Measurements from ENCODE around the gene PDCD1.

DNA sequence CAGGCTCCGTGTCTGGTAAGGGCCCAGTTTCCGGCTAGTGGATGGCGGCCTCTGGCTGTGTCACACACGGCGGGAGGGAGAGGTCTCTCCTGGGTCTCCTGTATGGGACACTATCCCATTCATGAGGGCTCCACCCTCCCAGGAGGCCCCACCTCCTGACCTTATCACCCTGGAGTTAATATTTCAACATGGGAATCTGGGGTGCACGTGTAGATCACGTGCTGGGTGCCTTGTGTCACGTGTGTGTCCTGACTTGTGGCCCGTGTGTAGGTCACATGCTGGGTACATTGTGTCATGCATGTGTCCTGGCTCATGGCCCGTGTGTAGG lies 39.8 kb downstream of the PDCD1 start:
- TF ChIP-seq, protein P1, sequence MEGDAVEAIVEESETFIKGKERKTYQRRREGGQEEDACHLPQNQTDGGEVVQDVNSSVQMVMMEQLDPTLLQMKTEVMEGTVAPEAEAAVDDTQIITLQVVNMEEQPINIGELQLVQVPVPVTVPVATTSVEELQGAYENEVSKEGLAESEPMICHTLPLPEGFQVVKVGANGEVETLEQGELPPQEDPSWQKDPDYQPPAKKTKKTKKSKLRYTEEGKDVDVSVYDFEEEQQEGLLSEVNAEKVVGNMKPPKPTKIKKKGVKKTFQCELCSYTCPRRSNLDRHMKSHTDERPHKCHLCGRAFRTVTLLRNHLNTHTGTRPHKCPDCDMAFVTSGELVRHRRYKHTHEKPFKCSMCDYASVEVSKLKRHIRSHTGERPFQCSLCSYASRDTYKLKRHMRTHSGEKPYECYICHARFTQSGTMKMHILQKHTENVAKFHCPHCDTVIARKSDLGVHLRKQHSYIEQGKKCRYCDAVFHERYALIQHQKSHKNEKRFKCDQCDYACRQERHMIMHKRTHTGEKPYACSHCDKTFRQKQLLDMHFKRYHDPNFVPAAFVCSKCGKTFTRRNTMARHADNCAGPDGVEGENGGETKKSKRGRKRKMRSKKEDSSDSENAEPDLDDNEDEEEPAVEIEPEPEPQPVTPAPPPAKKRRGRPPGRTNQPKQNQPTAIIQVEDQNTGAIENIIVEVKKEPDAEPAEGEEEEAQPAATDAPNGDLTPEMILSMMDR (IDR thresholded peaks at IDR 0.05) = no peak
- TF ChIP-seq EP300 (IDR thresholded peaks at IDR 0.05) (no peak), POLR2A (IDR thresholded peaks at IDR 0.05) (no peak)

All from ovary (tissue), 3 donors.